ENCODE measurements around the gene ARV1. TPM values are rescaled to one million over a fixed set of nuclear protein-coding genes. Genes with fewer than 3 reads are reported as not detected.

ARV1 gene
- total and polyA plus RNA-seq, 2 donors (not counting 1 experiment from before 2014, with no cell fraction given), result 16.8 to 38.7 TPM

DNA sequence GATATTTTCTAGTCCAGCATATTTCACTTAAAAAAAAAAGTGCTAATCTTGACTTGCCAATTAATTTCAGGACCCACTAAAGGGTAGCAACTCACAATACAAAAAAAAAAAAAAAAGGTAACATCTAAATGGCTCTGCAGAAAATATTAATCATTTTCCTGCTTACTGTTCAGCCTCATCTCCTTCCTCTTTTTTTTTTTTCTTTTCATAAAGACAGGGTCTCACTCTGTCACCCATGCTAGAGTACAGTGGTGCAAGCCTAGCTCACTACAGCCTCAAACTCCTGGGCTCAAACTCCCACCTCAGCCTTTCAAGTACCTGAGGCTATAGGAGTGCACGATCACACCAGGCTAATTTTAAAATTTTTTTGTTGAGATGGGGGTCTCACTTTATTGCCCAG, 30.6 kb upstream of the ARV1 start:
- Histone ChIP-seq H3K4me3 (replicated peaks in 1 of 4; ENCODE audit: control extremely low read depth in 1 of 4, insufficient read depth in 1 of 4, low read depth in 3 of 4, low read length in 4 of 4) (no peak overlapping the region), H3K9me3 (ENCODE audit: control insufficient read depth, insufficient read depth, low read depth, low read length) (no peaks in the 10 kb centered on the region), H3K4me2 (ENCODE audit: extremely low read depth, insufficient read depth, low read length) (no peak overlapping the region), H2AFZ (ENCODE audit: low read length) (no peak overlapping the region), H4K20me1 (ENCODE audit: control insufficient read depth, extremely low read depth, insufficient read depth, low read length) (no peaks in the 10 kb centered on the region), H3K4me1 (ENCODE audit: control insufficient read depth, extremely low read depth, insufficient read depth, low read length) (no peaks in the 10 kb centered on the region), H3K27ac (ENCODE audit: insufficient read depth, low read length) (no peak overlapping the region), H3K9ac (ENCODE audit: insufficient read depth, low read length) (no peak overlapping the region), H3K27me3 (ENCODE audit: control insufficient read depth, insufficient read depth, low read length) (no peaks in the 10 kb centered on the region), H3K79me2 (ENCODE audit: control insufficient read depth, insufficient read depth, low read length) (no peaks in the 10 kb centered on the region), H3K36me3 (ENCODE audit: control insufficient read depth, insufficient read depth, low read length) (no peaks in the 10 kb centered on the region)
- no peak for TF ChIP-seq EZH2 (IDR thresholded peaks at IDR 0.05; ENCODE audit: low read length, missing control alignments)
- TF ChIP-seq, protein P1, sequence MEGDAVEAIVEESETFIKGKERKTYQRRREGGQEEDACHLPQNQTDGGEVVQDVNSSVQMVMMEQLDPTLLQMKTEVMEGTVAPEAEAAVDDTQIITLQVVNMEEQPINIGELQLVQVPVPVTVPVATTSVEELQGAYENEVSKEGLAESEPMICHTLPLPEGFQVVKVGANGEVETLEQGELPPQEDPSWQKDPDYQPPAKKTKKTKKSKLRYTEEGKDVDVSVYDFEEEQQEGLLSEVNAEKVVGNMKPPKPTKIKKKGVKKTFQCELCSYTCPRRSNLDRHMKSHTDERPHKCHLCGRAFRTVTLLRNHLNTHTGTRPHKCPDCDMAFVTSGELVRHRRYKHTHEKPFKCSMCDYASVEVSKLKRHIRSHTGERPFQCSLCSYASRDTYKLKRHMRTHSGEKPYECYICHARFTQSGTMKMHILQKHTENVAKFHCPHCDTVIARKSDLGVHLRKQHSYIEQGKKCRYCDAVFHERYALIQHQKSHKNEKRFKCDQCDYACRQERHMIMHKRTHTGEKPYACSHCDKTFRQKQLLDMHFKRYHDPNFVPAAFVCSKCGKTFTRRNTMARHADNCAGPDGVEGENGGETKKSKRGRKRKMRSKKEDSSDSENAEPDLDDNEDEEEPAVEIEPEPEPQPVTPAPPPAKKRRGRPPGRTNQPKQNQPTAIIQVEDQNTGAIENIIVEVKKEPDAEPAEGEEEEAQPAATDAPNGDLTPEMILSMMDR (conservative IDR thresholded peaks at IDR 0.05 in 1 of 2, IDR thresholded peaks at IDR 0.05 in 1 of 2; ENCODE audit: low read depth in 1 of 2, low read length in 2 of 2), result no peak
- DNase-seq (ENCODE audit: low read depth in 2 of 2), result no peak

DNA sequence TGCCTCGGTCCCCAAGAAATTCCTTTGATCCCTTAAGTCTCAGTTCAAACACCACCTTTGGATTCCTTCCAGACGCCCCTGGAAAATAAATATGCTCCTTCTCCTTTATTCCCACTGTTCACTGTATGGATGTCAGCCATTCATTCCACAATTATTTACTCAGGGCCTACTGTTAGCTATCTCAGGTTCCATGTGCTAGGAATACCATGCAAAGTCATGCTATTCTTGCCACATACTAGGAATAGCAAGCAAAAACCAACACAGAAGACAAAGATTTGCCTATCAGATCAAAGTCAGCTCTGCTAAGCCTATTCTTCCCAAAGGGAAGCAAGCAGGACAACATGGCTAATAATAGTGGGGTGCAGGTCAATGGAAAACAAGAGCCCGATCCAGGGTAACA, 30.0 kb upstream of the ARV1 start:
- DNase-seq (ENCODE audit: low read depth in 2 of 2), result no peak
- TF ChIP-seq, protein P1 (conservative IDR thresholded peaks at IDR 0.05 in 1 of 2, IDR thresholded peaks at IDR 0.05 in 1 of 2; ENCODE audit: low read depth in 1 of 2, low read length in 2 of 2), result no peak
- TF ChIP-seq EZH2 (IDR thresholded peaks at IDR 0.05; ENCODE audit: low read length, missing control alignments), result no peak
- no peaks in the 10 kb centered on the region for H3K27me3 ChIP-seq (ENCODE audit: control insufficient read depth, insufficient read depth, low read length)

DNA sequence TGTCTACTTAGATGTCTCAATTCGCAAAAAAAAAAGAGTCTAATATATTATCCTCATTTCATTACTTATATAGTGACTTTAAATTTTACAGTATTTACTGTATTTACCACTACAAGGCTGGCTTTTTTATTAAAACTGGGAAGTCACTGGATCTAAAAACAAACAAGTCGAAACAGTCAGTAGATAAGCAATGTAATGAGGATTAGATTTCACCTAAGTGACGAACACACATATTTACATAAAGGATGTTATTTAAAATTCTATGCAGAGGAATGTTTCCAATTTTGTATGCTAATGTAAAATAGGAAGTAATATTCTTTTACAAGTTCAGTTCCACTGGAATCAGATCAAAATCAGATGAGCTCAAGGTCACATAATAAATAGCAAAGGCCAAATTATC, 28.5 kb upstream of the ARV1 start:
- H2AFZ ChIP-seq (ENCODE audit: low read length), result no peak overlapping the region
- no peaks in the 10 kb centered on the region for H3K27me3 ChIP-seq (ENCODE audit: control insufficient read depth, insufficient read depth, low read length)
- H3K4me3 ChIP-seq (replicated peaks in 1 of 4; ENCODE audit: control extremely low read depth in 1 of 4, insufficient read depth in 1 of 4, low read depth in 3 of 4, low read length in 4 of 4), result no peak overlapping the region
- DNase-seq (ENCODE audit: low read depth in 2 of 2), result no peak
- H3K9me3 ChIP-seq (ENCODE audit: control insufficient read depth, insufficient read depth, low read depth, low read length), result no peaks in the 10 kb centered on the region
- H3K27ac ChIP-seq (ENCODE audit: insufficient read depth, low read length), result no peak overlapping the region
- H3K4me1 ChIP-seq (ENCODE audit: control insufficient read depth, extremely low read depth, insufficient read depth, low read length), result no peaks in the 10 kb centered on the region
- H3K9ac ChIP-seq (ENCODE audit: insufficient read depth, low read length), result no peak overlapping the region
- H3K4me2 ChIP-seq (ENCODE audit: extremely low read depth, insufficient read depth, low read length), result no peak overlapping the region
- no peaks in the 10 kb centered on the region for H4K20me1 ChIP-seq (ENCODE audit: control insufficient read depth, extremely low read depth, insufficient read depth, low read length)
- no peaks in the 10 kb centered on the region for H3K79me2 ChIP-seq (ENCODE audit: control insufficient read depth, insufficient read depth, low read length)
- H3K36me3 ChIP-seq (ENCODE audit: control insufficient read depth, insufficient read depth, low read length), result no peaks in the 10 kb centered on the region
- no peak for TF ChIP-seq EZH2 (IDR thresholded peaks at IDR 0.05; ENCODE audit: low read length, missing control alignments)
- TF ChIP-seq, protein P1 (conservative IDR thresholded peaks at IDR 0.05 in 1 of 2, IDR thresholded peaks at IDR 0.05 in 1 of 2; ENCODE audit: low read depth in 1 of 2, low read length in 2 of 2), result no peak

More for the DNA sequence above, 30.0 kb upstream of the ARV1 start:
- no peaks in the 10 kb centered on the region for H3K4me1 ChIP-seq (ENCODE audit: control insufficient read depth, extremely low read depth, insufficient read depth, low read length)
- no peak overlapping the region for H3K9ac ChIP-seq (ENCODE audit: insufficient read depth, low read length)
- H3K4me2 ChIP-seq (ENCODE audit: extremely low read depth, insufficient read depth, low read length), result no peak overlapping the region
- H3K27ac ChIP-seq (ENCODE audit: insufficient read depth, low read length), result no peak overlapping the region
- no peaks in the 10 kb centered on the region for H4K20me1 ChIP-seq (ENCODE audit: control insufficient read depth, extremely low read depth, insufficient read depth, low read length)
- no peak overlapping the region for H3K4me3 ChIP-seq (replicated peaks in 1 of 4; ENCODE audit: control extremely low read depth in 1 of 4, insufficient read depth in 1 of 4, low read depth in 3 of 4, low read length in 4 of 4)
- H3K36me3 ChIP-seq (ENCODE audit: control insufficient read depth, insufficient read depth, low read length), result no peaks in the 10 kb centered on the region
- no peaks in the 10 kb centered on the region for H3K9me3 ChIP-seq (ENCODE audit: control insufficient read depth, insufficient read depth, low read depth, low read length)
- H3K79me2 ChIP-seq (ENCODE audit: control insufficient read depth, insufficient read depth, low read length), result no peaks in the 10 kb centered on the region
- no peak overlapping the region for H2AFZ ChIP-seq (ENCODE audit: low read length)
